Mesendoderm (in vitro differentiated cells): Measurements from ENCODE around the gene USP36.

Experiments
- DNase-seq: peaks from one replicate; pipeline ENCODE4 v3.0.0; 2013
- H2AK5ac ChIP-seq: 2 replicates; pipeline ENCODE4 v1.6.1; 2013; ENCODE audit warnings: low read length, inconsistent platforms
- H2BK120ac ChIP-seq: 2 replicates; pipeline ENCODE4 v1.6.1; 2013; ENCODE audit warnings: low read depth, mild to moderate bottlenecking, low read length, moderate library complexity, mixed read lengths
- H2BK15ac ChIP-seq: replicated peaks from 2 replicates; pipeline ENCODE4 v1.6.1; 2013; ENCODE audit warnings: low read depth, mild to moderate bottlenecking, moderate library complexity
- H2BK5ac ChIP-seq: 2 replicates; pipeline ENCODE4 v1.6.1; 2013; ENCODE audit warnings: low read length, inconsistent platforms
- H3K18ac ChIP-seq: 2 replicates; pipeline ENCODE4 v1.6.1; 2013; ENCODE audit warnings: mild to moderate bottlenecking, low read length, mixed read lengths
- H3K23ac ChIP-seq: one replicate; pipeline ENCODE4 v1.6.1; 2013; ENCODE audit warnings: low read length
- H3K27ac ChIP-seq: 2 replicates; pipeline ENCODE4 v1.5.1; 2013; ENCODE audit warnings: low read depth, mild to moderate bottlenecking, inconsistent platforms, low read length, moderate library complexity
- H3K27me3 ChIP-seq: 2 replicates; pipeline ENCODE4 v1.6.1; 2013; ENCODE audit warnings: low read length, control low read depth, mild to moderate bottlenecking, inconsistent platforms; ENCODE audit not compliant: insufficient read depth, poor library complexity
- H3K36me3 ChIP-seq: 2 replicates; pipeline ENCODE4 v1.6.1; 2013; ENCODE audit warnings: low read length, inconsistent platforms; ENCODE audit not compliant: control insufficient read depth, insufficient read depth
- H3K4ac ChIP-seq: one replicate; pipeline ENCODE4 v1.6.1; 2013; ENCODE audit warnings: low read depth, mild to moderate bottlenecking, low read length, moderate library complexity
- H3K4me1 ChIP-seq: 2 replicates; pipeline ENCODE4 v1.6.1; 2013; ENCODE audit warnings: low read depth, low read length, inconsistent platforms; ENCODE audit not compliant: control insufficient read depth
- H3K4me2 ChIP-seq: 2 replicates; pipeline ENCODE4 v1.6.1; 2013; ENCODE audit warnings: low read length
- H3K4me3 ChIP-seq: 2 replicates; pipeline ENCODE4 v1.5.1; 2013; ENCODE audit warnings: mild to moderate bottlenecking, low read length
- H3K56ac ChIP-seq: one replicate; pipeline ENCODE4 v1.6.1; 2013; ENCODE audit warnings: low read length
- H3K79me1 ChIP-seq: 2 replicates; pipeline ENCODE4 v1.6.1; 2013; ENCODE audit warnings: low read length, inconsistent platforms
- H3K79me2 ChIP-seq: 2 replicates; pipeline ENCODE4 v1.6.1; 2013; ENCODE audit warnings: mild to moderate bottlenecking, low read length; ENCODE audit not compliant: control insufficient read depth, insufficient read depth
- H3K9ac ChIP-seq: 2 replicates; pipeline ENCODE4 v1.6.1; 2013; ENCODE audit warnings: low read length, inconsistent platforms
- H4K5ac ChIP-seq: one replicate; pipeline ENCODE4 v1.6.1; 2013; ENCODE audit warnings: low read length
- H4K8ac ChIP-seq: one replicate; pipeline ENCODE4 v1.6.1; 2013; ENCODE audit warnings: low read depth, mild to moderate bottlenecking, control low read depth, low read length, moderate library complexity
- WGBS: extraction: QIAGEN DNeasy Blood & Tissue Kit; methylation state at CpG from one replicate; pipeline ENCODE4 v1.1.7; 2013; ENCODE audit warnings: low lambda C conversion rate, missing lambda C conversion rate; ENCODE audit not compliant: insufficient coverage; ENCODE audit errors: extremely low coverage; 5-methylcytosine and 5-hydroxymethylcytosine counted together

Gene USP36

DNA sequence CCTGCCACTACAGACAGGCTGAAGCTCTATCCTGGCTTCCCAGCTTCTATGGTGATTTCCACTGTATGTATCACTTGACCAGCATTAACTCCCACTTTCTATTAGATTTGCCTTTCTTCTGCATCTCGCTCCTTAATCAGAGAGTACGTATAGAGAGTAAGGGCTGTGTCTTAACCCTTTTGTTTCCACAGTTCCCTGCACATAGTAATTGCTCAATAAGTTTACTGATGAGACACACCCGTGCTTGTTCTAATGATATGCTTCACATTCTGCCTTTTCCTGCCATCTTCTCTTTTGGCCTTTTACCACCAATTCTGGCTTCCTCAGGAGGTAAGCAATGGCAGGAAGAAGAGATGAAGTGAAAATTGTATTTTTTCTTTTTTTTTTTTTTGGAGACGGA is 20.6 kb upstream of the USP36 start:
- Histone ChIP-seq H3K27ac (no peak overlapping the region), H4K8ac (no peak overlapping the region), H3K27me3 (no peaks in the 10 kb centered on the region), H3K23ac (no peak overlapping the region), H2BK15ac (no peak overlapping the region), H3K4me3 (no peak overlapping the region), H3K4me2 (no peak overlapping the region), H3K79me1 (no peaks in the 10 kb centered on the region), H2BK120ac (no peak overlapping the region), H4K5ac (no peak overlapping the region), H3K4me1 (no peaks in the 10 kb centered on the region), H3K56ac (no peak overlapping the region), H2BK5ac (no peak overlapping the region), H3K79me2 (no peaks in the 10 kb centered on the region), H2AK5ac (no peak overlapping the region), H3K36me3 (no peaks in the 10 kb centered on the region), H3K18ac (no peak overlapping the region), H3K4ac (no peak overlapping the region), H3K9ac (no peak overlapping the region)
- no CpG with 5 or more reads among the region's 4 CpGs for WGBS
- DNase-seq, result no peak

DNA sequence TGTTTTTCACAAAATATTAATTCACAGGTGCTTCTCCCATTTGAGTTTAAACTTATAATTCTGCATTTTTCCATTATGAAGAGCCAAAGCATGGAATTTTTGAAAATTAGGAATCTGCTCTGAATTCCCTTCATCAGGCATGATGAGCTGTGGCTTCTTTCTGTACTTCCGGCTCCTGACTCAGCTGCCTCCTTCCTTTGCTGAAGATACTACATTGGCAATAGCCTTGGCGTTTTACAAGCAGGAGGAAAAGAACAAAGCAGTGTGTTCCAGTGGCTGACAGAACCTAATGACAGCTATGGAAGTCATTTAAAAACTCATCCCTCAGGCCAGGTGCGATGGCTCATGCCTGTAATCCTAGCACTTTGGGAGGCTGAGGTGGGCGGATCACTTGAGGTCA is 18.4 kb upstream of the USP36 start:
- Histone ChIP-seq H2BK120ac (no peak overlapping the region), H2BK15ac (no peak overlapping the region), H3K4me1 (no peaks in the 10 kb centered on the region), H3K4ac (no peak overlapping the region), H3K27me3 (no peaks in the 10 kb centered on the region), H3K79me1 (no peaks in the 10 kb centered on the region), H3K36me3 (no peaks in the 10 kb centered on the region), H3K9ac (no peak overlapping the region), H4K5ac (no peak overlapping the region), H3K27ac (no peak overlapping the region), H2AK5ac (no peak overlapping the region), H4K8ac (no peak overlapping the region), H3K23ac (no peak overlapping the region), H2BK5ac (no peak overlapping the region), H3K56ac (no peak overlapping the region), H3K4me2 (no peak overlapping the region), H3K4me3 (no peak overlapping the region), H3K79me2 (no peaks in the 10 kb centered on the region), H3K18ac (no peak overlapping the region)
- DNase-seq, result no peak
- no CpG with 5 or more reads among the region's 4 CpGs for WGBS

DNA sequence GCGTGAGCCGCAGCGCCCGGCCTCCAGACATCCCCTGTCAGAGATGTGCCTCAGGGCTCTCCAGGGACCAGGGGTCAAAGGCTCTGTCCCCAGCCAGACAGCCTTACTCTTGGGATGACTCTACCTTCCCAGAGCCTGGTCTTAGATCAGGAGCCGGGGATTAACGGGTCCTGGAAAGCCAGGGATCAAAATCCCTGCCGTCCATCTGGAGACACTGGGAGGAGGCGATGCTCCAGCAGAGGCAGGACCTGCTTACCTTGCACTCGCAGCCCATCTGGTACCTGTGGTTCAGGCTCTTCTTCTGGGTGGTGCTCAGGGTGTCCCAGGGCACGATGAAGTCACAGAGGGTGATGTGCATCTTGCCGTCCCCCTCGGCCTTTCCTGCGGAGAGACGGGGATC is 16.7 kb upstream of the USP36 start:
- Histone ChIP-seq H3K4ac (no peak overlapping the region), H4K5ac (no peak overlapping the region), H3K4me2 (no peak overlapping the region), H3K36me3 (no peaks in the 10 kb centered on the region), H3K9ac (no peak overlapping the region), H3K23ac (no peak overlapping the region), H3K18ac (no peak overlapping the region), H2AK5ac (no peak overlapping the region), H3K4me1 (no peaks in the 10 kb centered on the region), H3K27ac (no peak overlapping the region), H2BK120ac (no peak overlapping the region), H3K4me3 (no peak overlapping the region), H2BK15ac (no peak overlapping the region), H4K8ac (no peak overlapping the region), H3K79me1 (no peaks in the 10 kb centered on the region), H2BK5ac (no peak overlapping the region), H3K56ac (no peak overlapping the region), H3K27me3 (no peaks in the 10 kb centered on the region), H3K79me2 (no peaks in the 10 kb centered on the region)
- WGBS, result no CpG with 5 or more reads among the region's 14 CpGs
- no peak for DNase-seq

DNA sequence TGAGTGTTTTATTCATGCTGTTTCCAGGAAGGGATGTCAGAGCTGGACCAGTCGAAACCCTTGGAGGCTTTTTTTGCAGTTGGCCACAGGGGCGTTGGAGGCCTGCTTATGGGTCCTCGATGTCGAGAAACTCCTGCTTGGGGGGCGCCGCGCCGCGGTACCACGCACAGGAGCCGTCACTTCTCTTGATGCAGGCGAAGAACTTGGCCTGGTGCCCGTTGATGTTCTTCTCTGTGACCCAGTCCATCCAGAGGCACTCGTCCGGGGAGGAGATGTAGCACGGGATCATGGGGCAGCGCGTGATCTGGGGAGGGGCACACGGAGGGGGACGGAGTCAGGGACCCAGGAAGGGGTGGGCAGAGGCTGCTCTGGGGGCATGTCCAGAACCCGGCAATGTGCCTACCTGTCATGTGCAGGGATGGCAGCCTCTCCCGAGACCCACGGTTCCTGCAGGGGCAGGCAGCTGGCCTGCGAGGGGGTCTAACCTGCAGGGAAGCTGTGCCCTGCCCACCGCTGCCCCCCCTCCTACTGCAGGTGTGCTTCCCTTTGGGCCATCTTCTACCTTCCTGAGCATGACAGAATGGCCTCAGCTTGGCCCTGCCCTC is 15.0 kb upstream of the USP36 start:
- Histone ChIP-seq H3K9ac (no peak overlapping the region), H3K23ac (no peak overlapping the region), H2BK15ac (no peak overlapping the region), H2BK5ac (no peak overlapping the region), H3K36me3 (no peaks in the 10 kb centered on the region), H2BK120ac (no peak overlapping the region), H3K4me2 (no peak overlapping the region), H3K27ac (no peak overlapping the region), H3K56ac (no peak overlapping the region), H4K8ac (no peak overlapping the region), H2AK5ac (no peak overlapping the region), H3K27me3 (no peaks in the 10 kb centered on the region), H4K5ac (no peak overlapping the region), H3K4me1 (no peaks in the 10 kb centered on the region), H3K4me3 (no peak overlapping the region), H3K79me2 (no peaks in the 10 kb centered on the region), H3K4ac (no peak overlapping the region), H3K79me1 (no peaks in the 10 kb centered on the region), H3K18ac (no peak overlapping the region)
- no CpG with 5 or more reads among the region's 25 CpGs for WGBS
- no peak for DNase-seq

DNA sequence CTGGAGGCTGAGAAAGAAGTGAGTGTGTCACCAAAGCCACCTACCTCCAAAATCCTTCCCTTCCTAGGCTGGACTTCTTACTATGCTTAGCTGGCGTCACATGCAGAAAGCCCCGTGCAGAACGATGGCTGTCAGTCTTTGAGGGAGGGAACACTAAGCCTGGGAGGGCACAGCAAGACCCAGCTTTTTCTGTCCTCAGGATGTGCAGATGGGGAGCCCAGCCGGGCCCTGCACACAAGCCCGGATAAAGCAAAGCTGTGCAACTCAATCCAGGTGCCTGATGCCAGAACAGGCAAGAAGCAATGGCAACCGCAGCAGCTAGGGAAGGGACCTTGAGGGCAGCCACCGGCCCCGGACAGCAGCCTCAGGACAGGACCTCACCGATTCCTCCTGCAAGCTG is 13.9 kb upstream of the USP36 start:
- Histone ChIP-seq H3K4me1 (no peaks in the 10 kb centered on the region), H4K5ac (no peak overlapping the region), H3K56ac (no peak overlapping the region), H3K9ac (no peak overlapping the region), H3K79me1 (no peaks in the 10 kb centered on the region), H3K4me2 (no peak overlapping the region), H3K23ac (no peak overlapping the region), H3K36me3 (no peaks in the 10 kb centered on the region), H3K18ac (no peak overlapping the region), H3K4ac (no peak overlapping the region), H3K27me3 (no peaks in the 10 kb centered on the region), H2AK5ac (no peak overlapping the region), H2BK120ac (no peak overlapping the region), H2BK15ac (no peak overlapping the region), H3K27ac (no peak overlapping the region), H2BK5ac (no peak overlapping the region), H3K79me2 (no peaks in the 10 kb centered on the region), H3K4me3 (no peak overlapping the region), H4K8ac (no peak overlapping the region)
- WGBS, result no CpG with 5 or more reads among the region's 9 CpGs
- DNase-seq, result no peak

DNA sequence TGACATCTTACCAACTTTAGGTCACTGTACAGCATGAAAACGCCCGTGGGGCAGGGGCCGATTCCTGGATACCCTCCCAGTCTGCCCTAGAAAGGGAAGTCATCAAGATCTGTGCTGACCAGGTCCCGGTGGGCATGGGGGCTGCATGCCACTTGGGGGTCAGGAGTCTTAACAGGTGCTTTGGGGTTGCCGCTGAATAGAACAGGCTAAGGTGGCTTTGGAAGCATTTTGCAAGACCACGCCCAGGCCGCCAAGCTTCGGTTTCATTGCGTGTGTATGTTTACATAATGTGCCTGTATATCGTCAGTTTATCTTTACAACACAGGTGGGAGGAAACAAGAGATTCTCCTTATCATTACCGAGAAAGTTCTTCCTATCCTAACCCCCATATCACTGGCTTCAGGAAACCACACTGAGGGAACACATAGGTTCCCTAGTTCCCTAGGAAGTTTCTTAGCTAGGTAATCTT is 13.3 kb upstream of the USP36 start:
- Histone ChIP-seq H3K56ac (no peak overlapping the region), H3K79me1 (no peaks in the 10 kb centered on the region), H3K27me3 (no peaks in the 10 kb centered on the region), H3K18ac (no peak overlapping the region), H2BK120ac (no peak overlapping the region), H3K4me3 (no peak overlapping the region), H4K8ac (no peak overlapping the region), H3K4ac (no peak overlapping the region), H3K9ac (no peak overlapping the region), H2AK5ac (no peak overlapping the region), H3K36me3 (no peaks in the 10 kb centered on the region), H4K5ac (no peak overlapping the region), H3K23ac (no peak overlapping the region), H2BK5ac (no peak overlapping the region), H3K27ac (no peak overlapping the region), H3K4me2 (no peak overlapping the region), H3K4me1 (no peaks in the 10 kb centered on the region), H3K79me2 (no peaks in the 10 kb centered on the region), H2BK15ac (no peak overlapping the region)
- WGBS, result no CpG with 5 or more reads among the region's 11 CpGs
- DNase-seq, result no peak
